AG04450 (cell line): ENCODE results near the gene TRPM3. TPM values are rescaled to one million over a fixed set of nuclear protein-coding genes. Genes with fewer than 3 reads are reported as not detected.

ENCODE experiments used
- CTCF ChIA-PET: fragments of 300-600, 350-600 bp; formaldehyde crosslinking; extraction: SDS; loops from one replicate; lab custom pipeline; 2022; ENCODE audit warnings: antibody characterized with exemption, inconsistent platforms; lab: Charles Lee
- POLR2A ChIA-PET: fragments of 350-600 bp; formaldehyde crosslinking; extraction: SDS; loops from one replicate; lab custom pipeline; 2021; ENCODE audit warnings: antibody characterized with exemption, inconsistent platforms; lab: Yijun Ruan, JAX
- DNase-seq: peaks from one replicate; pipeline ENCODE4 v3.0.0-alpha.2; 2011; ENCODE audit warnings: low read depth, low spot score
- H3K27ac ChIP-seq: one replicate; pipeline ENCODE4 v1.5.1; 2012; ENCODE audit warnings: low read depth, low read length, control low read depth
- H3K27me3 ChIP-seq: one replicate; pipeline ENCODE4 v1.6.0; 2012; ENCODE audit warnings: low read length; ENCODE audit not compliant: control insufficient read depth, insufficient read depth
- H3K4me3 ChIP-seq: 2 replicates; pipeline ENCODE4 v1.5.1; 2011; ENCODE audit warnings: mild to moderate bottlenecking, low read depth, low read length, control low read depth
- H3K9me3 ChIP-seq: 2 replicates; pipeline ENCODE4 v1.5.1; 2012; ENCODE audit warnings: low read length; ENCODE audit not compliant: control insufficient read depth, insufficient read depth
- CTCF ChIP-seq: IDR thresholded peaks from 2 replicates; pipeline ENCODE4 v1.5.1; 2011; ENCODE audit warnings: low read depth, low read length, control low read depth, inconsistent platforms
- polyA plus RNA-seq: library from polyadenylated mRNA; depleted of rRNA; stranded (reverse); fragments of >200 nt; gene quantifications from 2 replicates; pipeline ENCODE4 v1.2.3, GENCODE V29; 2011

Gene TRPM3
- polyA plus RNA-seq, 1 experiment: 0.01 TPM

- H3K9me3 ChIP-seq: no peaks in the 10 kb centered on the region
- POLR2A ChIA-PET: no interaction called here
- H3K27ac ChIP-seq: no peak overlapping the region
- CTCF ChIA-PET: interaction anchor here (1.1 to 1.4 kb wide), 2 partner anchors 12 to 64 kb away, joined by 3 to 6 read pairs; no protein-coding TSS in a partner anchor
- DNase-seq: no peak
- no peak overlapping the region for H3K4me3 ChIP-seq
- H3K27me3 ChIP-seq: no peaks in the 10 kb centered on the region
- no peak for TF ChIP-seq CTCF
These were observed 132.9 kb downstream of the TRPM3 start for GRCh38 chr9:70988551-70988950.

- no peaks in the 10 kb centered on the region for H3K27me3 ChIP-seq
- peak; percentile 30 for DNase-seq
- POLR2A ChIA-PET: no interaction called here
- H3K9me3 ChIP-seq: no peaks in the 10 kb centered on the region
- CTCF ChIA-PET: interaction anchor here (1.1 kb wide), 1 partner anchor 13 kb away, joined by 6 read pairs; no protein-coding TSS in a partner anchor
- H3K27ac ChIP-seq: no peak overlapping the region
- TF ChIP-seq CTCF: no peak
- no peak overlapping the region for H3K4me3 ChIP-seq
These were observed 133.4 kb downstream of the TRPM3 start for GRCh38 chr9:70987986-70988385.

- no peak for DNase-seq
These were observed 134.4 kb downstream of the TRPM3 start for GRCh38 chr9:70986984-70987383.

GRCh38 chr9:70983723-70984295, 137.6 kb downstream of the TRPM3 start:
- no peak for TF ChIP-seq CTCF
- Histone ChIP-seq H3K9me3 (no peaks in the 10 kb centered on the region), H3K27ac (no peak overlapping the region), H3K4me3 (no peak overlapping the region), H3K27me3 (no peaks in the 10 kb centered on the region)
- ChIA-PET POLR2A (no interaction called here), CTCF (no interaction called here)
- no peak for DNase-seq

More at GRCh38 chr9:70986984-70987383, 134.4 kb downstream of the TRPM3 start:
- CTCF ChIA-PET: no interaction called here
- H3K27me3 ChIP-seq: no peaks in the 10 kb centered on the region
- H3K9me3 ChIP-seq: no peaks in the 10 kb centered on the region
- no peak for TF ChIP-seq CTCF
- POLR2A ChIA-PET: no interaction called here
- H3K4me3 ChIP-seq: no peak overlapping the region
- no peak overlapping the region for H3K27ac ChIP-seq

- DNase-seq: no peak
- H3K4me3 ChIP-seq: no peak overlapping the region
- no peaks in the 10 kb centered on the region for H3K9me3 ChIP-seq
- ChIA-PET POLR2A (no interaction called here), CTCF (interaction anchor here (0.6 kb wide), 1 partner anchor 341 kb away, joined by 3 read pairs; no protein-coding TSS in a partner anchor)
- no peak for TF ChIP-seq CTCF
- H3K27me3 ChIP-seq: no peaks in the 10 kb centered on the region
- no peak overlapping the region for H3K27ac ChIP-seq
These were observed 140.1 kb downstream of the TRPM3 start for GRCh38 chr9:70981312-70981711.
